ENCODE measurements around the gene PZP.
"Not testable (repeated sequence)": the region's sequence is repeated elsewhere in the genome, so short reads cannot be mapped to it uniquely, and the experiment has no call there.

PZP gene

GRCh38 chr12:9179781-9180180, 28.4 kb downstream of the PZP start:
- no peak for DNase-seq

- no peak for DNase-seq
Measured at GRCh38 chr12:9169979-9170634, 38.1 kb downstream of the PZP start.

- not testable (repeated sequence) for DNase-seq
Measured at GRCh38 chr12:9167345-9167744, 40.9 kb downstream of the PZP start.

- DNase-seq, result no peak
Measured at GRCh38 chr12:9163392-9163791, 44.8 kb downstream of the PZP start.

GRCh38 chr12:9156119-9156518, 52.1 kb downstream of the PZP start:
- DNase-seq, result no peak

- peak; percentile 59 for DNase-seq
Measured at GRCh38 chr12:9149372-9149771, 58.8 kb downstream of the PZP start.

- DNase-seq, result no peak
Measured at GRCh38 chr12:9148926-9149325, 59.3 kb downstream of the PZP start.

GRCh38 chr12:9147461-9147860, 60.7 kb downstream of the PZP start:
- no peak for DNase-seq

GRCh38 chr12:9144730-9145106, 63.5 kb downstream of the PZP start:
- DNase-seq, result no peak

GRCh38 chr12:9143929-9144729, 64.1 kb downstream of the PZP start:
- no peak for DNase-seq

GRCh38 chr12:9143137-9143536, 65.1 kb downstream of the PZP start:
- peak; percentile 33 for DNase-seq

- not testable (repeated sequence) for DNase-seq
Measured at GRCh38 chr12:9139588-9140290, 68.5 kb downstream of the PZP start.

- no peak for DNase-seq
Measured at GRCh38 chr12:9135903-9136310, 72.3 kb downstream of the PZP start.

GRCh38 chr12:9134981-9135628, 73.1 kb downstream of the PZP start:
- DNase-seq, result peak; percentile 71

- no peak for DNase-seq
Measured at GRCh38 chr12:9133216-9133916, 74.8 kb downstream of the PZP start.

- DNase-seq, result no peak
Measured at GRCh38 chr12:9132008-9132535, 76.1 kb downstream of the PZP start.

GRCh38 chr12:9130244-9130643, 78.0 kb downstream of the PZP start:
- DNase-seq, result no peak

GRCh38 chr12:9127936-9128663, 80.1 kb downstream of the PZP start:
- DNase-seq, result no peak

- no peak for DNase-seq
Measured at GRCh38 chr12:9127484-9127883, 80.7 kb downstream of the PZP start.

GRCh38 chr12:9124383-9125031, 83.7 kb downstream of the PZP start:
- DNase-seq, result no peak

GRCh38 chr12:9123781-9124382, 84.3 kb downstream of the PZP start:
- no peak for DNase-seq

All from DMS53 (cell line).